H1 (cell line): Measurements from ENCODE around the gene SH3RF3. TPM values are rescaled to one million over a fixed set of nuclear protein-coding genes. Genes with fewer than 3 reads are reported as not detected.

Experiments used
- CTCF ChIA-PET: fragments of 300-600 bp; sonication (Branson Sonifier 250); formaldehyde crosslinking; loops from one replicate; lab custom pipeline; 2021; ENCODE audit not compliant: partially characterized antibody; lab: Charles Lee
- POLR2A ChIA-PET: fragments of 300-600 bp; sonication (Branson Sonifier 250); formaldehyde crosslinking; loops from one replicate; lab custom pipeline; 2021; ENCODE audit warnings: inconsistent platforms; ENCODE audit not compliant: partially characterized antibody; lab: Charles Lee
- DNase-seq, 2 experiments: peaks; one replicate each; pipeline versions ENCODE4 v3.0.0 to v3.0.0-alpha.2; 2010 to 2022; ENCODE audit warnings: low spot score in 2 of 2, low read depth in 1 of 2, mixed read lengths in 1 of 2
- FAIRE-seq: peaks from 2 replicates; lab custom pipeline; 2011; peaks lifted over from hg19 to GRCh38; lab: Jason Lieb, UNC
- H2AFZ ChIP-seq: 2 replicates; pipeline ENCODE4 v1.8.1; 2012; ENCODE audit warnings: low read length, inconsistent platforms
- H2AK5ac ChIP-seq: 2 replicates; pipeline ENCODE4 v1.6.1; 2013; ENCODE audit warnings: low read depth, low read length
- H2BK120ac ChIP-seq: replicated peaks from 2 replicates; pipeline ENCODE3; 2013; ENCODE audit warnings: low read depth, low read length, inconsistent platforms
- H2BK12ac ChIP-seq: 2 replicates; pipeline ENCODE4 v1.6.1; 2013; ENCODE audit warnings: low read depth, low read length
- H2BK15ac ChIP-seq: 2 replicates; pipeline ENCODE4 v1.6.1; 2013; ENCODE audit warnings: low read length
- H2BK20ac ChIP-seq: 2 replicates; pipeline ENCODE4 v1.6.1; 2013; ENCODE audit warnings: low read length
- H2BK5ac ChIP-seq: 2 replicates; pipeline ENCODE4 v1.6.1; 2013; ENCODE audit warnings: low read depth, low read length
- H3K14ac ChIP-seq: 2 replicates; pipeline ENCODE4 v1.6.1; 2013; ENCODE audit warnings: inconsistent platforms; ENCODE audit not compliant: insufficient read length
- H3K18ac ChIP-seq: 2 replicates; pipeline ENCODE4 v1.6.1; 2013; ENCODE audit warnings: low read length; ENCODE audit errors: extremely low read depth
- H3K23ac ChIP-seq: 2 replicates; pipeline ENCODE4 v1.6.1; 2013; ENCODE audit warnings: inconsistent platforms; ENCODE audit not compliant: insufficient read length
- H3K23me2 ChIP-seq: 2 replicates; pipeline ENCODE4 v1.6.1; 2013; ENCODE audit warnings: low read depth, low read length
- H3K27ac ChIP-seq: 2 replicates; pipeline ENCODE4 v1.6.1; 2011; ENCODE audit warnings: low read depth, low read length, inconsistent platforms
- H3K27me3 ChIP-seq, 4 experiments: replicated peaks in 1 of 4; 1 replicate in 1 of 4; 2 replicates in 3 of 4; pipeline versions ENCODE4 v1.6.1 to v1.8.1; 2011 to 2013; ENCODE audit warnings: low read length in 3 of 4, mild to moderate bottlenecking in 3 of 4, inconsistent platforms in 2 of 4, mixed read lengths in 2 of 4, moderate library complexity in 1 of 4; ENCODE audit not compliant: control insufficient read depth in 3 of 4, insufficient read depth in 3 of 4; ENCODE audit errors: extremely low read depth in 1 of 4
- H3K36me3 ChIP-seq, 4 experiments: 2 replicates each; pipeline versions ENCODE4 v1.6.1 to v1.8.1; 2011 to 2013; ENCODE audit warnings: mild to moderate bottlenecking in 4 of 4, low read length in 3 of 4, moderate library complexity in 2 of 4, control low read depth in 1 of 4, inconsistent platforms in 1 of 4; ENCODE audit not compliant: insufficient read depth in 4 of 4, control insufficient read depth in 2 of 4
- H3K4ac ChIP-seq: replicated peaks from 2 replicates; pipeline ENCODE3; 2013; ENCODE audit warnings: low read length, low read depth, mixed read lengths, inconsistent platforms; ENCODE audit not compliant: insufficient read length
- H3K4me1 ChIP-seq, 4 experiments: replicated peaks in 1 of 4; 1 replicate in 1 of 4; 2 replicates in 3 of 4; pipeline versions ENCODE4 v1.6.1 to v1.8.1; 2011 to 2013; ENCODE audit warnings: low read length in 3 of 4, inconsistent platforms in 2 of 4, mixed read lengths in 1 of 4; ENCODE audit not compliant: insufficient read depth in 4 of 4, control insufficient read depth in 3 of 4
- H3K4me2 ChIP-seq, 2 experiments: 2 replicates each; pipeline versions ENCODE4 v1.6.1 to v1.8.1; 2011 to 2013; ENCODE audit warnings: low read depth in 2 of 2, low read length in 2 of 2, control low read depth in 1 of 2, inconsistent platforms in 1 of 2, mild to moderate bottlenecking in 1 of 2; ENCODE audit not compliant: insufficient read depth in 1 of 2
- H3K4me3 ChIP-seq, 4 experiments: fragments of 200-600, 300-600 bp in 1 of 4; sonication (generic), shearing (Covaris generic), sonication (Bioruptor Twin) in 1 of 4; 2 replicates each; pipeline versions ENCODE4 v1.5.1 to v1.8.1; 2011 to 2016; ENCODE audit warnings: low read length in 4 of 4, low read depth in 3 of 4, control low read depth in 2 of 4, inconsistent platforms in 2 of 4, mild to moderate bottlenecking in 2 of 4, mixed read lengths in 1 of 4, moderate library complexity in 1 of 4; ENCODE audit not compliant: insufficient read depth in 2 of 4; ENCODE audit errors: extremely low read depth in 1 of 4
- H3K56ac ChIP-seq: replicated peaks from 2 replicates; pipeline ENCODE3; 2013; ENCODE audit warnings: low read depth, mild to moderate bottlenecking, mixed read lengths, low read length, inconsistent platforms; ENCODE audit not compliant: insufficient read length
- H3K79me1 ChIP-seq: 2 replicates; pipeline ENCODE4 v1.6.1; 2013; ENCODE audit warnings: low read depth, low read length, control low read depth
- H3K79me2 ChIP-seq, 2 experiments: 2 replicates each; pipeline versions ENCODE4 v1.6.1 to v1.8.1; 2012 to 2013; ENCODE audit warnings: low read length in 2 of 2, mild to moderate bottlenecking in 2 of 2, inconsistent platforms in 1 of 2; ENCODE audit not compliant: insufficient read depth in 2 of 2, control insufficient read depth in 1 of 2
- H3K9ac ChIP-seq, 4 experiments: replicated peaks in 1 of 4; 1 replicate in 1 of 4; 2 replicates in 3 of 4; pipeline versions ENCODE4 v1.6.1 to v1.8.1; 2011 to 2013; ENCODE audit warnings: low read depth in 3 of 4, low read length in 3 of 4, control low read depth in 2 of 4, mild to moderate bottlenecking in 2 of 4, moderate library complexity in 2 of 4, inconsistent platforms in 1 of 4; ENCODE audit errors: extremely low read depth in 1 of 4
- H3K9me3 ChIP-seq, 2 experiments: 2 replicates each; pipeline versions ENCODE4 v1.6.1 to v1.8.1; 2012 to 2013; ENCODE audit warnings: mild to moderate bottlenecking in 2 of 2, moderate library complexity in 2 of 2, control low read depth in 1 of 2, inconsistent platforms in 1 of 2, low read depth in 1 of 2, low read length in 1 of 2, mixed read lengths in 1 of 2; ENCODE audit not compliant: insufficient read depth in 2 of 2
- H4K20me1 ChIP-seq, 2 experiments: replicated peaks in 1 of 2; 2 replicates each; pipeline versions ENCODE3 to v1.8.1; 2011 to 2013; ENCODE audit warnings: inconsistent platforms in 2 of 2, low read length in 2 of 2, mild to moderate bottlenecking in 1 of 2; ENCODE audit not compliant: insufficient read depth in 2 of 2, control insufficient read depth in 1 of 2
- H4K5ac ChIP-seq: 2 replicates; pipeline ENCODE4 v1.6.1; 2013; ENCODE audit warnings: low read length, low read depth, mixed read lengths, inconsistent platforms; ENCODE audit not compliant: insufficient read length
- H4K8ac ChIP-seq: 2 replicates; pipeline ENCODE4 v1.8.0; 2013; ENCODE audit warnings: mild to moderate bottlenecking, moderate library complexity, low read length, inconsistent platforms; ENCODE audit not compliant: insufficient read depth; ENCODE audit errors: extremely low read depth
- H4K91ac ChIP-seq: replicated peaks from 2 replicates; pipeline ENCODE3; 2013; ENCODE audit warnings: low read length, mixed read lengths, inconsistent platforms; ENCODE audit not compliant: insufficient read length
- BRCA1 ChIP-seq: IDR thresholded peaks from 2 replicates; pipeline ENCODE4 v1.6.1; 2012; ENCODE audit warnings: low read depth, low read length, improper control_type of control experiment
- CHD2 ChIP-seq: IDR thresholded peaks from 2 replicates; pipeline ENCODE4 v1.6.1; 2012; ENCODE audit warnings: low read length, improper control_type of control experiment
- KDM4A ChIP-seq: IDR thresholded peaks from one replicate; pipeline ENCODE4 v1.7.1; 2012; ENCODE audit warnings: low read depth, mild to moderate bottlenecking, moderate library complexity, low read length, inconsistent platforms; ENCODE audit not compliant: severe bottlenecking
- MAFK ChIP-seq: IDR thresholded peaks from 2 replicates; pipeline ENCODE4 v1.6.1; 2012; ENCODE audit warnings: low read depth, mild to moderate bottlenecking, improper control_type of control experiment, low read length
- POU5F1 ChIP-seq: IDR thresholded peaks from 2 replicates; pipeline ENCODE4 v1.6.1; 2011; ENCODE audit warnings: low read depth, mild to moderate bottlenecking, low read length, moderate library complexity
- RAD21 ChIP-seq, 2 experiments: IDR thresholded peaks in 1 of 2; conservative IDR thresholded peaks in 1 of 2; 2 replicates each; pipeline ENCODE4 v1.6.1; 2011; ENCODE audit warnings: low read depth in 2 of 2, low read length in 2 of 2, improper control_type of control experiment in 1 of 2, inconsistent platforms in 1 of 2, mild to moderate bottlenecking in 1 of 2, moderate library complexity in 1 of 2
- RBBP5 ChIP-seq: IDR thresholded peaks from 2 replicates; pipeline ENCODE4 v1.7.1; 2012; ENCODE audit warnings: low read depth, mild to moderate bottlenecking, inconsistent platforms, low read length, moderate library complexity, borderline replicate concordance
- SIRT6 ChIP-seq: IDR thresholded peaks from one replicate; pipeline ENCODE4 v1.7.1; 2012; ENCODE audit warnings: low read length, inconsistent platforms
- SP4 ChIP-seq: IDR thresholded peaks from 2 replicates; pipeline ENCODE4 v1.6.1; 2012; ENCODE audit warnings: low read length, inconsistent platforms
- TBP ChIP-seq: IDR thresholded peaks from 2 replicates; pipeline ENCODE4 v1.6.1; 2011; ENCODE audit warnings: low read depth, low read length, improper control_type of control experiment
- TEAD4 ChIP-seq: IDR thresholded peaks from 2 replicates; pipeline ENCODE4 v1.6.1; 2012; ENCODE audit warnings: low read depth, low read length, inconsistent platforms, mixed read lengths
- WGBS, 2 experiments: shearing (Covaris generic) in 1 of 2; methylation state at CpG; one replicate each; pipeline versions ENCODE4 v1.1.6 to v1.1.7; 2013 to 2015; ENCODE audit warnings: low lambda C conversion rate in 2 of 2, mixed read lengths in 2 of 2, inconsistent platforms in 1 of 2, low coverage in 1 of 2, missing lambda C conversion rate in 1 of 2; ENCODE audit not compliant: insufficient replicate concordance in 2 of 2, insufficient coverage in 1 of 2, insufficient read length in 1 of 2; ENCODE audit errors: extremely low coverage in 1 of 2, missing lambda C conversion rate in 1 of 2; 5-methylcytosine and 5-hydroxymethylcytosine counted together
- polyA plus RNA-seq, 7 experiments: library from polyadenylated mRNA; depleted of rRNA in 3 of 7; stranded (reverse) in 5 of 7; unstranded in 2 of 7; fragments of >200 nt in 5 of 7; fragments of 200-250 nt in 2 of 7; gene quantifications; 1 replicate in 5 of 7; 2 replicates in 1 of 7; 4 replicates in 1 of 7; pipeline versions ENCODE4 v1.2.1 to v1.2.3, GENCODE V29; 2011 to 2013; ENCODE audit warnings: missing spikeins in 2 of 7, mixed read lengths in 2 of 7
- total RNA-seq: library from RNA; stranded (reverse); fragmentation: NEBNext Ultra II Directional; extraction: Animal tissue kit (Norgen Biotek cat#: 25700); gene quantifications from 2 replicates; pipeline ENCODE4 v1.2.1, GENCODE V29; 2021
- TF ChIP-seq, protein P1 (sequence below): IDR thresholded peaks from 2 replicates; pipeline ENCODE4 v1.6.1; 2012; ENCODE audit warnings: inconsistent platforms

The SH3RF3 gene
- total and polyA plus RNA-seq, 2 of the 8 experiments (the other 6 are each of a cell fraction or from before 2014, with no cell fraction given): 0.11 to 0.65 TPM

DNA sequence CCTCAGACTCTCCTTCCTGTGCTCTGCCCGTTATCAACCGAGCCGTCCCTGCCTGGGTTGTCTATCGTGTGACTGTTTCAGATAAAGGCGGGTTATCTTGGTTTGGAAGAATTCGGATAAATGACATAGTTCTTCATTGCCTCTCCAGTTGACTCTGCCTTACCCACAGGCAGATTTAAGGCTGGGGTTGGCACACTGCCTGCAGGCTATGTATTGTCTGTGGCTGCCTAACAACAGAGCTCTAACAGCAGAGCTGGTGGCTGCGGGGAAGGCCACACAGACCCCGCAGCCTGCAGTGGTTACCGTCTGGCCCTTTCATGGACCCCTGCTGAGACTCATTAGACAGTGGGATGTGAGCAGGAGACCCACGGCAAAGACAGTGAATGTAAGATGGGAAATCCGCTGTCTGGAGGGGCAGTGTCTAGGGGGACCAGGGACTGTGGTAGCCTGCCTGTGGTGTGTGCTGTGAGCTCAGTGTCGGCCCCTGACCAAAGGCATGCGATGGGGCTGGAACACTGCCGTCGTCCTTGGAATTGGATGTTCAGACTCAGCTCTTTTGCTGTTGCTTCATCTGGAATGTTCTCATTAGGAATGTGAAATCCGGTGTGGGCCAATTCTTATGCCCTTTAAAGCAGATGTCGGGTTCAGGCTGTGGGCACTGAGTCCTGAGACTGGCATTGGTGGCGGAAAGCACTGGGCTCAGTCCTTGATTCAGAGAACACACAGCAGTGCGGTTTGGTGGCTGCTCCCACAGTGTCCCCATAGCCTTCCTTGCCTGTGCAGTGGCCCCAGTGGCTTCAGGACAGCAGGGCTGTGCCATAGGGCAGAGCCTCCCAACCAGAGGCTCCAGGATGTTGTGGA, 44.5 kb downstream of the SH3RF3 start:
- FAIRE-seq: no peak
- TF ChIP-seq SP4 (no peak), KDM4A (no peak), BRCA1 (no peak), RBBP5 (no peak), SIRT6 (no peak), POU5F1 (no peak), MAFK (no peak), RAD21 (IDR thresholded peaks at IDR 0.05 in 1 of 2, conservative IDR thresholded peaks at IDR 0.05 in 1 of 2; ENCODE audit: low read depth in 2 of 2, low read length in 2 of 2) (no peak), CHD2 (no peak), TBP (no peak), TEAD4 (no peak)
- TF ChIP-seq, protein P1, sequence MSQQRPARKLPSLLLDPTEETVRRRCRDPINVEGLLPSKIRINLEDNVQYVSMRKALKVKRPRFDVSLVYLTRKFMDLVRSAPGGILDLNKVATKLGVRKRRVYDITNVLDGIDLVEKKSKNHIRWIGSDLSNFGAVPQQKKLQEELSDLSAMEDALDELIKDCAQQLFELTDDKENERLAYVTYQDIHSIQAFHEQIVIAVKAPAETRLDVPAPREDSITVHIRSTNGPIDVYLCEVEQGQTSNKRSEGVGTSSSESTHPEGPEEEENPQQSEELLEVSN: no peak

More for the DNA sequence above, 44.5 kb downstream of the SH3RF3 start:
- H4K5ac ChIP-seq: no peak overlapping the region
- no peak overlapping the region for H2BK20ac ChIP-seq
- no peak for DNase-seq
- no peaks in the 10 kb centered on the region; a peak in 1 of 4 replicates for H3K9me3 ChIP-seq
- no peak overlapping the region for H2BK15ac ChIP-seq
- no peak overlapping the region for H2BK120ac ChIP-seq
- no peak overlapping the region for H3K27ac ChIP-seq
- no peaks in the 10 kb centered on the region for H3K27me3 ChIP-seq
- peaks cover 3 to 8% (median 6%) of the 10 kb centered on the region in 4 experiments; a peak in 4 of 7 replicates for H3K4me1 ChIP-seq
- H3K9ac ChIP-seq: no peak overlapping the region
- H2BK5ac ChIP-seq: no peak overlapping the region
- H3K56ac ChIP-seq: no peak overlapping the region
- no peak overlapping the region for H3K14ac ChIP-seq
- H3K4me3 ChIP-seq: no peak overlapping the region
- H3K79me2 ChIP-seq: no peaks in the 10 kb centered on the region
- H3K4me2 ChIP-seq: no peak overlapping the region
- no peak overlapping the region for H4K91ac ChIP-seq
- no peaks in the 10 kb centered on the region for H3K79me1 ChIP-seq
- H4K20me1 ChIP-seq: no peaks in the 10 kb centered on the region
- H3K36me3 ChIP-seq: no peaks in the 10 kb centered on the region
- no peak overlapping the region for H2BK12ac ChIP-seq
- 87% methylated on average over 19 of the region's 19 CpGs; no CpG with 5 or more reads in 1 of the 2 experiments for WGBS, 2 experiments
- no peak overlapping the region for H3K18ac ChIP-seq
- ChIA-PET CTCF (no interaction called here), POLR2A (no interaction called here)
- H2AFZ ChIP-seq: no peak overlapping the region
- H3K23ac ChIP-seq: no peak overlapping the region
- H3K4ac ChIP-seq: no peak overlapping the region
- no peak overlapping the region; the same call in 1 of the 2 replicates for H4K8ac ChIP-seq
- H3K23me2 ChIP-seq: no peaks in the 10 kb centered on the region
- H2AK5ac ChIP-seq: no peak overlapping the region
